T-helper 2 cell treated with Interferon-gamma antibody and Interleukin-4, amounts not matched to agents 5 μg/mL and 100 μg/mL, for 36 hours (primary cell): Measurements from ENCODE around the gene SLC43A3.

Experiments used
- DNase-seq: peaks from one replicate; pipeline ENCODE4 v3.0.0; 2021; ENCODE audit warnings: low spot score
- H3K27ac Mint-ChIP-seq: one replicate; pipeline ENCODE4 v1.8.0; 2021; ENCODE audit warnings: mild to moderate bottlenecking, mixed read lengths
- H3K27me3 Mint-ChIP-seq: one replicate; pipeline ENCODE4 v1.8.0; 2021; ENCODE audit warnings: low read depth, mixed read lengths
- H3K36me3 Mint-ChIP-seq: one replicate; pipeline ENCODE4 v1.8.0; 2021; ENCODE audit warnings: low read depth, mixed read lengths
- H3K4me1 Mint-ChIP-seq: one replicate; pipeline ENCODE4 v1.8.0; 2021; ENCODE audit warnings: low read depth, mixed read lengths
- H3K4me3 Mint-ChIP-seq: one replicate; pipeline ENCODE4 v1.8.0; 2022; ENCODE audit warnings: mild to moderate bottlenecking, moderate library complexity, mixed read lengths
- H3K9me3 Mint-ChIP-seq: one replicate; pipeline ENCODE4 v1.8.0; 2021; ENCODE audit warnings: mixed read lengths

The SLC43A3 gene

GRCh38 chr11:57426929-57427726 lies at the start of gene SLC43A3:
Gene SLC43A3 (minus strand): TSS chr11:57427121. CDS start chr11:57426172, 949 bp downstream.
- H3K27ac Mint-ChIP-seq: peak within 1 kb of the TSS; percentile 92
- peaks cover 32% of the 10 kb centered on the region for H3K36me3 Mint-ChIP-seq
- H3K4me1 Mint-ChIP-seq: peaks cover 43% of the 10 kb centered on the region
- no peaks in the 10 kb centered on the region for H3K27me3 Mint-ChIP-seq
- DNase-seq: peak; percentile 77
- peak within 1 kb of the TSS; percentile 93 for H3K4me3 Mint-ChIP-seq
- no peaks in the 10 kb centered on the region for H3K9me3 Mint-ChIP-seq

- H3K4me1 Mint-ChIP-seq: peaks cover 10% of the 10 kb centered on the region
- H3K27me3 Mint-ChIP-seq: peaks cover 44% of the 10 kb centered on the region
- no peak overlapping the region for H3K27ac Mint-ChIP-seq
- DNase-seq: no peak
- peak overlapping the region; percentile 47 for H3K4me3 Mint-ChIP-seq
- H3K36me3 Mint-ChIP-seq: no peaks in the 10 kb centered on the region
- no peaks in the 10 kb centered on the region for H3K9me3 Mint-ChIP-seq
These were observed 49.3 kb upstream of the SLC43A3 start for GRCh38 chr11:57476047-57476756.

GRCh38 chr11:57475671-57476046 lies 48.7 kb upstream of the SLC43A3 start:
- Mint-ChIP-seq H3K36me3 (no peaks in the 10 kb centered on the region), H3K4me1 (peaks cover 10% of the 10 kb centered on the region), H3K9me3 (no peaks in the 10 kb centered on the region), H3K27me3 (peaks cover 39% of the 10 kb centered on the region), H3K4me3 (peak overlapping the region; percentile 47), H3K27ac (no peak overlapping the region)
- no peak for DNase-seq

- H3K36me3 Mint-ChIP-seq: no peaks in the 10 kb centered on the region
- DNase-seq: no peak
- H3K27me3 Mint-ChIP-seq: peaks cover 35% of the 10 kb centered on the region
- no peak overlapping the region for H3K27ac Mint-ChIP-seq
- H3K4me1 Mint-ChIP-seq: peaks cover 9% of the 10 kb centered on the region
- no peak overlapping the region for H3K4me3 Mint-ChIP-seq
- H3K9me3 Mint-ChIP-seq: no peaks in the 10 kb centered on the region
These were observed 48.3 kb upstream of the SLC43A3 start for GRCh38 chr11:57475191-57475590.

- no peak for DNase-seq
- H3K36me3 Mint-ChIP-seq: no peaks in the 10 kb centered on the region
- peaks cover 7% of the 10 kb centered on the region for H3K4me1 Mint-ChIP-seq
- no peak overlapping the region for H3K27ac Mint-ChIP-seq
- H3K4me3 Mint-ChIP-seq: no peak overlapping the region
- peaks cover 33% of the 10 kb centered on the region for H3K27me3 Mint-ChIP-seq
- no peaks in the 10 kb centered on the region for H3K9me3 Mint-ChIP-seq
These were observed 47.8 kb upstream of the SLC43A3 start for GRCh38 chr11:57474803-57475115.

GRCh38 chr11:57474017-57474802 lies 47.3 kb upstream of the SLC43A3 start:
- Mint-ChIP-seq H3K27ac (no peak overlapping the region), H3K36me3 (no peaks in the 10 kb centered on the region), H3K4me3 (peak overlapping the region; percentile 44), H3K9me3 (no peaks in the 10 kb centered on the region), H3K4me1 (peaks cover 7% of the 10 kb centered on the region), H3K27me3 (peaks cover 33% of the 10 kb centered on the region)
- DNase-seq: peak; percentile 10

GRCh38 chr11:57473285-57473841 lies 46.4 kb upstream of the SLC43A3 start:
- Mint-ChIP-seq H3K27ac (no peak overlapping the region), H3K36me3 (no peaks in the 10 kb centered on the region), H3K27me3 (peaks cover 28% of the 10 kb centered on the region), H3K9me3 (no peaks in the 10 kb centered on the region), H3K4me3 (peak overlapping the region; percentile 39), H3K4me1 (peaks cover 7% of the 10 kb centered on the region)
- no peak for DNase-seq

GRCh38 chr11:57471496-57471895 lies 44.6 kb upstream of the SLC43A3 start:
- no peak overlapping the region for H3K27ac Mint-ChIP-seq
- H3K4me1 Mint-ChIP-seq: peaks cover 7% of the 10 kb centered on the region
- no peak overlapping the region for H3K4me3 Mint-ChIP-seq
- H3K27me3 Mint-ChIP-seq: peaks cover 14% of the 10 kb centered on the region
- no peaks in the 10 kb centered on the region for H3K9me3 Mint-ChIP-seq
- no peak for DNase-seq
- H3K36me3 Mint-ChIP-seq: no peaks in the 10 kb centered on the region

GRCh38 chr11:57469268-57469667 lies 42.3 kb upstream of the SLC43A3 start:
- H3K27ac Mint-ChIP-seq: no peak overlapping the region
- no peaks in the 10 kb centered on the region for H3K9me3 Mint-ChIP-seq
- no peak for DNase-seq
- peaks cover 7% of the 10 kb centered on the region for H3K4me1 Mint-ChIP-seq
- no peaks in the 10 kb centered on the region for H3K36me3 Mint-ChIP-seq
- peaks cover 6% of the 10 kb centered on the region for H3K27me3 Mint-ChIP-seq
- no peak overlapping the region for H3K4me3 Mint-ChIP-seq

- Mint-ChIP-seq H3K9me3 (no peaks in the 10 kb centered on the region), H3K4me3 (no peak overlapping the region), H3K27ac (no peak overlapping the region), H3K4me1 (peaks cover 2% of the 10 kb centered on the region), H3K27me3 (peaks cover 8% of the 10 kb centered on the region), H3K36me3 (no peaks in the 10 kb centered on the region)
- DNase-seq: no peak
These were observed 41.4 kb upstream of the SLC43A3 start for GRCh38 chr11:57468276-57468675.

- H3K4me3 Mint-ChIP-seq: no peak overlapping the region
- no peaks in the 10 kb centered on the region for H3K36me3 Mint-ChIP-seq
- H3K27ac Mint-ChIP-seq: no peak overlapping the region
- DNase-seq: no peak
- peaks cover 14% of the 10 kb centered on the region for H3K27me3 Mint-ChIP-seq
- H3K4me1 Mint-ChIP-seq: no peaks in the 10 kb centered on the region
- H3K9me3 Mint-ChIP-seq: no peaks in the 10 kb centered on the region
These were observed 40.7 kb upstream of the SLC43A3 start for GRCh38 chr11:57467508-57468157.

- H3K4me1 Mint-ChIP-seq: no peaks in the 10 kb centered on the region
- H3K27me3 Mint-ChIP-seq: peaks cover 20% of the 10 kb centered on the region
- H3K27ac Mint-ChIP-seq: no peak overlapping the region
- H3K36me3 Mint-ChIP-seq: no peaks in the 10 kb centered on the region
- H3K9me3 Mint-ChIP-seq: no peaks in the 10 kb centered on the region
- no peak overlapping the region for H3K4me3 Mint-ChIP-seq
- no peak for DNase-seq
These were observed 39.8 kb upstream of the SLC43A3 start for GRCh38 chr11:57466680-57467079.

- no peak for DNase-seq
- Mint-ChIP-seq H3K27ac (no peak overlapping the region), H3K9me3 (no peaks in the 10 kb centered on the region), H3K4me1 (peaks cover 4% of the 10 kb centered on the region), H3K36me3 (no peaks in the 10 kb centered on the region), H3K27me3 (peaks cover 33% of the 10 kb centered on the region), H3K4me3 (no peak overlapping the region)
These were observed 37.7 kb upstream of the SLC43A3 start for GRCh38 chr11:57464539-57465181.
